Measurements from ENCODE around the gene CTDSPL.

DNA sequence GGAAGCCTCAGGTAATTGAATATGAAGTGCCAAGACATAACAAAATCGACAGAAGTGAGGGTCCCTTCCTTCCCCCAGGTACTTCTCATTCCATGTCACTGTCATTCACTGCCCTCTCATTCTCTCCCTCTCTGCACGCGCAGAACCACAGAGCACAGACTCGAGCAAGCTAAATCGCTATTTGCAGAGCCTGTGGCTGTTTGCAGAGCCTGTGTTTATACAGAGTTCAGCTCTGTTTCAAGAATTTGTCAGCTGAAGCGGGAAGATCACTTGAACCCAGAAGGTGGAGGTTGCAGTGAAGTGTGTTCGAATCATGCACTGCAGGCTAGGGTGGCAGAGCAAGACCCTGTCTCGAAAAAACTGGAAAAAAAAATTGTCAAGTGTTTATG, 131.4 kb downstream of the CTDSPL start:
- no peak for TF ChIP-seq CTCF (conservative IDR thresholded peaks at IDR 0.05; ENCODE audit: low read depth, low read length)
- no peak for TF ChIP-seq EZH2 (IDR thresholded peaks at IDR 0.05; ENCODE audit: low read length, unreplicated experiment)
